NCI-H2171 treated with DMSO at 0.1 percent for 48 hours (cell line): ENCODE data around the gene CHD5.

Experiments
- DNase-seq: peaks from one replicate; lab custom pipeline; 2025; lab: John Stamatoyannopoulos, UW

Gene CHD5

DNA sequence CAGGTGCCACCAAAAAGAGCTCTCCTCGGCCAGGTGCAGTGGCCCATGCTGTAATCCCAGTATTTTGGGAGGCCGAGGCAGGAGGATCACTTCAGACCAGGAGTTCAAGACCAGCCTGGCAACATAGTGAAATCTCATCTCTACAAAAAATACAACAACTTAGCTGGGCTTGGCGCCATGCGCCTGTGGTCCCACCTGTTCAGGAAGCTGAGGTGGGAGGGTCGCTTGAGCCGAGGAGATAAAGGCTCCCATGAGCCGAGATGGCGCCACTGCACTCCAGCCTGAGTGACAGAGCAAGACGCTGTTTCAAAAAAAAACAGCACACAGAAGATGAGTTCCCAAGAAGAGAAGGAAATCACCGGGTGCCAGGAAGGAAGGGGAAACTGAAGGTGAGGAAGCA, 67.0 kb downstream of the CHD5 start:
- DNase-seq = no peak

DNA sequence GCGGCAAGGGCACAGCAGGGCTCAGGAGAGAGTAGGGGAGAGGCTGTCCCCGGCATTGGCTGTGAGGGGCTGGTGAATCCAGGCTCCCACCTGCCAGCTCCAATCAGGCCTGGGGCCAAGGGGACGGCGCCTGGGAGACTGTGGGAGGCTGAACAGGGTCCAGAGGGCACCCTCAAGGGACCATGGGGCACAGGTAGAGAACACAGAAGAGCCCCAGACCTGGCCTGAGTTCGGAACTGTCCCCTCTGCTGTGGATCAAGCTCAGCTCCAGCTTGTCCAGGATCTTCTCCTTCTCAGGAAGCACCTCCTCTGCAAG, 67.5 kb downstream of the CHD5 start:
- DNase-seq = no peak

DNA sequence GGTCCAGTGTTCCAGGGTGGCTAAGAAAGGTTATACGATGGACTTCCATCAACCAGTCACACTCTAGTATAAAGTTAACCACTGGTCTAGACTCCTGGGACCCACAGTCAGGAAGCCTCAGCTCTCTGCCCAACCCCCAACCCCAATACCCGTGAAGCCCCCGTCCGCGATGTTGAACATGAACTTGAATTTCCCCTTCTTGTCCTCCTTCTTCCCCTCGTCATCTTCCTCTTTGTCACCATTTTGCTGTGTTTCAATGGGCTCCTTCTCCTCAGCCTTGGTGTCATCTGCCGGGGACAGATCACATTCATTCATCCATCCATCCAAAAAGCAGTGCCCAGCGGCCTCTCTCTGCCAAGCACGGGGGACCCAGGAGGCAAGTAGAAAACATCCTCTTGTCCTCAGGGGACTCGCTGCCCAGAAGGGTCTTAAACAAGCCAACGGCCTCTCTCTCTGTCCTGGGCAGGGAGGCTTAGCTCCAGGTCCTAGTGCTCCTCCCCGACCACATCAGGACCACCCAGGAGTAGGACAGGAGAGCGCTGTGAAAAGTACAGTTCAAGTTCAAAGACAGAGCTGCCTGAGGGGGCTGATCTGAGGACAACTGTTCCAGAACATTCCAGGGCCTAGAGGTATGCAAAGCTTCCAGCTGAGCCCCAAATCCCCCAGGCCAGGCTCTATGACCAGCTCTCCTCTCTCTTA, 68.0 kb downstream of the CHD5 start:
- DNase-seq = peak; percentile 15

GRCh38 chr1:6111571-6111970, 68.5 kb downstream of the CHD5 start:
- DNase-seq = peak; percentile 99

- no peak for DNase-seq
Measured at GRCh38 chr1:6110326-6110725, 69.8 kb downstream of the CHD5 start.

- no peak for DNase-seq
Measured at GRCh38 chr1:6109688-6110087, 70.4 kb downstream of the CHD5 start.

- peak; percentile 64 for DNase-seq
Measured at GRCh38 chr1:6108937-6109614, 71.0 kb downstream of the CHD5 start.

- no peak for DNase-seq
Measured at GRCh38 chr1:6108476-6108875, 71.6 kb downstream of the CHD5 start.

DNA sequence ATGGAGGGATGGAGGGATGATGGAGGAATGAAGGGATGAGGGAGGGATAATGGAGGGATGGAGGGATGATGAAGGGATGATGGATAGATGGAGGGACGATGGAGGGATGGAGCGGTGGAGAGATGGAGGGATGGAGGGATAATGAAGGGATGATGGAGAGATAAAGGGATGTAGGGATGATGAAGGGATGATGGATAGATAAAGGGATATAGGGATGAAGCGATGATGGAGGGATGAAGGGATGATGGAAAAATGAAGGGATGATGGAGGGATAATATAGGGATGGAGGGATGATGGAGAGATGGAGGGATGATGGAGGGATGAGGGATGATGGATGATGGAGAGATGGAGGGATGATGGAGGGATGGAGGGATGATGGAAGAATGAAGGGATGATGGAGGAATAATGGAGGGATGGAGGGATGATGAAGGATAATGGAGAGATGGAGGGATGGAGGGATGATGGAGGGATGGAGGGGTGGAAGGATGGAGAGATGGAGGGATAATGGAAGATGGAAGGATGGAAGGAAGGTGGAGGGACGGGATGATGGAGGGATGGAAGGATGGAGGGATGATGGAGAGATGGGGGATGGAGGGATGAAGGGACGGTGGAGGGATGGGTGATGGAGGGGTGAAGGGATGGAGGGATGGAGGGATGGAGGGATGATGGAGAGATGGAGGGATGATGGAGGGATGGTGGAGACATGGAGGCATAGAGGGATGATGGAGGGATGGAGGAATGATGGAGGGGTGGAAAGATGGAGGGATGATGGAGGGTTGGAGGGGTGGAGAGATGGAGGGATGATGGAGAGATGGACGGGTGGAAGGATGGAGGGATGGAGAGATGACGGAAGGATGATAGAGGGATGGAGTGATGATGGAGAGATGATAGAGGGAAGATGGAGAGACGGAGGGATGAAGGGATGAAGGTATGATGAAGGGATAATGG, 72.4 kb downstream of the CHD5 start:
- DNase-seq = no peak

DNA sequence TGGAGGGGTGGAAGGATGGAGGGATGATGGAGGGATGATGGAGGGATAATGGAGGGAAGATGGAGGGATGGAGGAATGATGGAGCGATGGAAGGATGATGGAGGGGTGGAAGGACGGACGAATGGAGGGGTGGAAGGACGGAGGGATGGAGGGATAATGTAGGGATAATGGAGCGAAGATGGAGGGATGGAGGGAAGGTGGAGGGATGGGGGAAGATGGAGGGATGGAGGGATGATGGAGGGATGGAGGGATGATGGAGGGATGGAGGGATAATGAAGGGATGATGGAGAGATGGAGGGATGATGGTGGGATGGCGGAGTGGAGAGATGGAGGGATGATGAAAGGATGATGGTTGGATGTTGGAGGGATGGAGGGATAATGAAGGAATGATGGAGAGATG, 73.1 kb downstream of the CHD5 start:
- no peak for DNase-seq

GRCh38 chr1:6106321-6106731, 73.8 kb downstream of the CHD5 start:
- no peak for DNase-seq

GRCh38 chr1:6105763-6106162, 74.4 kb downstream of the CHD5 start:
- no peak for DNase-seq

- no peak for DNase-seq
Measured at GRCh38 chr1:6105218-6105679, 74.9 kb downstream of the CHD5 start.

- no peak for DNase-seq
Measured at GRCh38 chr1:6104631-6105030, 75.5 kb downstream of the CHD5 start.

DNA sequence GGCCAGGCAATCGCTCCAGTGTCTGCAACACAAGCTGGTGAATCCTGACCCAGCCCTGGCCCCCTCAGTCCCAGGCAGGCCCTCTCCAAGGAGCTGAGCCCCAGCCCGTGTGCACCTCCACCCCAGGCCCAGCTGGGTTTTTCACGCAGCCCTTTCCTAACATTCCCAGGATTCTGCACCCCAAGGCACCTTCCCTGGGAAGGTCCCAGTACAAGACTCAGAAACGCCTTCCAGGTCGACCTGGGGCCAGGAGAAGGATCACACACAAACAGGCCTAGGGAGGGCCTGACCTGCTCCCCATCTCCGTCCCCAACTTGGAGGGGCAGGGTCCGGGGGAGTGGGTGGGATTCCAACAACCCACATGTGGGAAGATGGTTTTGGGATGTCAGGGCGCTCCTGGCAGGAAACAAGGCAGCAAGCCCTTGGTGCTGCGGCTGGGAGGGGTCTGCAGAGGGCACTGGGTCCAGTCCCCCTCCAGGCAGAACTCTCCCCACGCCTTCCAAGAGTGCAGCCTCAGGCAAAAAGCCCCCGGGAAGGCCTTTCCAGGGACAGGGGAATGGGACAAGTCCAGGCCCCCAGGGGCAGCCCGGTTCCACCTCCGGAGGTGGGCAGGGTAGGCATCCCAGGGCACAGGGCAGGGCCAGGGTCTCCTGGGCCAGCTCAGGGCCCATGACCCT, 76.1 kb downstream of the CHD5 start:
- no peak for DNase-seq

DNA sequence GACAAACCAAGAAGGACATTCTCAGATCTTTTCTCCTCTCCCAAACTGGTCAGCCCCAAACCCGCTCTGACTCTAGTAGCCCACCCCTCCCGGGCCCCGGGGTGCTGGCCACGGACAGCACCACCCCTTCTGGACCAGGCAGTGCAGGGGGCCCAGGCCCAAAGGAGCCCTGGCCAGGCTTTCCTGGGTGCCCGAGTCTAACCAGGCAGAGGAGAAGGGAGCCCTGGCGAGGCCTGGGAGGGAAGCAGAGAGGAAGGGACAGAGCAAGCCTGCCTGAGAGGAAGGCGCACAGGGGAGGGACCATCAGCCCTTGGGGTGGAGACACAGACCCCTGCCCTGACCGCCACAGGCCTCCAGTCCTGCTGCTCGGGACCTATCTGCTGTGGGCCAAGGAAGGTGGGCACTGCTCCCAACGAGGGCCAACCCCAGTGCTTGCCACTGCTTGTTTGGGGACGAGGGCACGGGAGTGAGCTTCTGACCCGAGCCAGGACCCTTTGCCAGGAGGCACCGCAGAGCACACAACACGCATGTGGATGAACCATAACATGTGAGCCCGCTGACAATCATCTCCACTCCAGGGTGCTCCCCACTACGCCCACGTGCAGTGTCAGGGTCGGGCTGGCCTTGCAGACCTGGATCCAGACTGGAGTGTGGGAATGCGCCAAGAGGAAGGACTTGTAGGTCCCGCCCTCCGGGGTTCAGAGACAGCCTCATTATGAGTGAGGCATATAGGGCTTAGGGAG, 76.8 kb downstream of the CHD5 start:
- DNase-seq = no peak

- no peak for DNase-seq
Measured at GRCh38 chr1:6102532-6102845, 77.6 kb downstream of the CHD5 start.

DNA sequence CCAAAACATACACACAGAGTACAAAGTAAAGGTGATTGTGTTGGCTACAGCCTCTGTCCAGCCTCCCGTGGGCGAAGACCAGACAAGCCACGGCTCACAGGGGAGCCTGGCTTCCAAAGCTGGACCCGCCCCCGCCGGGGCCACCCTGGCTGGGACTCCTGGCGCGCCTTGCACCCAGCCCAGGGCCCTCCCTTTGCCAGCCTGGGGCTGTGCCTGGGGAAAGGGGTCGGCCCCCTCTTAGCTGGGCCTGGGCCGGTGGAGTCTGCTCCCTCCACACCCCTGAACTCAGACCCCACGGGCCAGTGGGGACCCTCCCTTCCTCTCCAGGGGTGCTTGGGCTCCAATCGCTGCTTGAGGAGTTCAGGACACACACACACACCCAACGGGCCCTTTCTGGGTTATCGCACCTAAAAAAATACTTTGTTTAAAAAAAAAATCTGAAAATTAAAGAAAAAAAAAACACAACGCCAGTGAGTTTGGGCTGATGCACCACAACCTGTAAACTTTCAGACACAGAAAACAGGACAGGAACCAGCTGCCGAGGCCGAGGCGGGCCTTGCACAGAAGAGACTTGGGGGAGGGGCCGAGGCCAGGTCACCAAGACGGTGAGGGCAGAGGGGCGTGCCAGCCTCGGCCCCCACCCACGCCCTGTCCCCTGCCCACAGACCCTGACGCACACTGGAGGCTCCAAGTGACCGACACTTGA, 78.1 kb downstream of the CHD5 start:
- no peak for DNase-seq

- no peak for DNase-seq
Measured at GRCh38 chr1:6100861-6101783, 79.0 kb downstream of the CHD5 start.
